ENCODE data around the gene TEX36. TPM values are rescaled to one million over a fixed set of nuclear protein-coding genes. Genes with fewer than 3 reads are reported as not detected.
"Not testable (repeated sequence)": the region's sequence is repeated elsewhere in the genome, so short reads cannot be mapped to it uniquely, and the experiment has no call there.

Gene TEX36
- total RNA-seq, 2 experiments from 2014 or later: not detected

DNA sequence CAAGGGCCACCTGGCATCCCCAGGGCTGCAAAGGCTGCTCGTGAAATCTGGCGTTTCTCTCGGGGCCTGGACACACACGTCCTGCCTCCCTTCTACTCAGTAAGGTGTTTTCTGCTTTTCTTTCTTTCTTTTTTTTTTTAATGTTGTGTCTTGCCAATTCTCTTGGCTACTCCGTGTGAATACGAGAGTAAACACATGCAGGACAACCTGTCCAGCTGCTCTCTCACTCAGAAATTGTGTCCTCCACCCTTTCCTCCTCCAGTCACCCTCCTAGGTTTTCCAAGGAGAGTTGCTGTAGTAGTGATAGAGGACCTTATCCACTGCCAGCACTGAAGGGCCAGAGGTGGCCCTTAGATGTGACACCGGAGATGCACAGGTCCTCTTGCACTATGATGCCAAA is 858 bp upstream of the TEX36 start:
- ChIA-PET POLR2A (no interaction called here), CTCF (no interaction called here)
- Mint-ChIP-seq H3K27me3 (peaks cover 2% of the 10 kb centered on the region), H3K36me3 (ENCODE audit: low read depth) (no peaks in the 10 kb centered on the region), H3K4me1 (no peaks in the 10 kb centered on the region), H3K9me3 (no peaks in the 10 kb centered on the region), H3K4me3 (no peak overlapping the region), H3K27ac (no peak overlapping the region)
- DNase-seq: no peak

DNA sequence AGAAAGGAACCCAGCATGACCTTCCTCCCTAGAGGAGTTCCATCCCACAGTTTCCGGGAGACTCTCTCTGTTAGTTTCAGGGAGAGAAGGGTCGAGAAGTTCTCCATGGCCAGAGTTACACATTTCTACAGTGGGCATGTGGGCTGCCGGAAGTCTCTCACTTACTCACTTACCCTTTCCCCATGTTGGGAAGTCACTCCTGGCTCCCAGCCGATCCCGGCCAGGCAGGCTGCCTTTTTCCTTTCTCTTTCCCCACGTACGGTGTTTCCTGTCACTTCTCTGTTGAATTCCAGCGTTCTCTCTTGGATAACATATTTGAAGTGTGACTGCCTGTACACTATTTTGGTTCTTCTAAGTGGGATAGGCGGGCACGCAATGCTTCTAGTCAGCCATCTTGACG is 3.5 kb downstream of the TEX36 start:
- H3K9me3 Mint-ChIP-seq: peaks cover 17% of the 10 kb centered on the region
- ChIA-PET CTCF (no interaction called here), POLR2A (no interaction called here)
- no peak for DNase-seq
- H3K36me3 Mint-ChIP-seq (ENCODE audit: low read depth): no peaks in the 10 kb centered on the region
- no peak overlapping the region for H3K27ac Mint-ChIP-seq
- H3K4me1 Mint-ChIP-seq: no peaks in the 10 kb centered on the region
- H3K27me3 Mint-ChIP-seq: peaks cover 2% of the 10 kb centered on the region
- no peak overlapping the region for H3K4me3 Mint-ChIP-seq

DNA sequence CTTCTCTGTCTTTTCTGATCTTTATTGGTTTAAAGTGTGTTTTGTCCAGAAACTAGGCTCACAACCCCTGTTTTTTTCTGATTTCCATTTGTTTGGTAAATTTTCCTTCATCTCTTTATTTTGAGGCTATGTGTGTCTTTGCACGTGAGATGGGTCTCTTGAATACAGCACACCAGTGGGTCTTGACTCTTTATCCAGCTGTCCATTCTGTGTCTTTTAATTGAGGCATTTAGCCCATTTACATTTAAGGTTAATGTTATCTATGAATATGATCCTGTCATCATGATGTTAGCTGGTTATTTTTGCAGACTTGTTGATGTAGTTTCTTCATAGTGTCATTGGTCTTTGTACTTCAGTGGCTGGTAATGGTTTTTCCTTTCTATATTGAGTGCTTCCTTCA is 10.1 kb downstream of the TEX36 start:
- peaks cover 23% of the 10 kb centered on the region for H3K9me3 Mint-ChIP-seq
- no peaks in the 10 kb centered on the region for H3K4me1 Mint-ChIP-seq
- no peak overlapping the region for H3K4me3 Mint-ChIP-seq
- no peak for DNase-seq
- POLR2A ChIA-PET: no interaction called here
- peaks cover 6% of the 10 kb centered on the region for H3K27me3 Mint-ChIP-seq
- no peak overlapping the region for H3K27ac Mint-ChIP-seq
- H3K36me3 Mint-ChIP-seq (ENCODE audit: low read depth): no peaks in the 10 kb centered on the region
- CTCF ChIA-PET: no interaction called here

DNA sequence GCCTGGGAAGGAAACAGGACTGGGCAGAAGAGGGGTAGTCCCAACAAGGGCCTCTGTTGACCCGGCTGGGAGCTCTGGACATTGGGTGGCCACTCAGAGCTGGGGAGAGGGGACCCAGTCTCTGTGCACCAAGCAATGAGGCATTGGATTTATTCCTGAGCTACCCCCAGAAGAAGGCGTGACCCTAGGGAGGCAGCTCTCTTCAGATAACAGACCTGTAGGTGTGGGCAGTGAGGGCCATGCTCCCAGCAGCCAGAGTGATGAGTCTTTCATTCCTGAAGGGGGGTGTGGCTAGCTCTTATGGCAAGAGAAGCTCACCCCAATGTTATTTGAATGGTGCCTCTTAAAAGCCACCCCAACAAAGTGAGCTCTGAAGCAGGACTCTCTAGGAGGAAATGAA is 20.4 kb downstream of the TEX36 start:
- Mint-ChIP-seq H3K4me1 (no peaks in the 10 kb centered on the region), H3K27me3 (peaks cover 6% of the 10 kb centered on the region), H3K9me3 (no peaks in the 10 kb centered on the region), H3K4me3 (no peak overlapping the region), H3K27ac (no peak overlapping the region), H3K36me3 (ENCODE audit: low read depth) (no peaks in the 10 kb centered on the region)
- POLR2A ChIA-PET: no interaction called here
- CTCF ChIA-PET: interaction anchor here (0.6 kb wide), 1 partner anchor 24 kb away, joined by 3 read pairs; no protein-coding TSS in a partner anchor
- no peak for DNase-seq

DNA sequence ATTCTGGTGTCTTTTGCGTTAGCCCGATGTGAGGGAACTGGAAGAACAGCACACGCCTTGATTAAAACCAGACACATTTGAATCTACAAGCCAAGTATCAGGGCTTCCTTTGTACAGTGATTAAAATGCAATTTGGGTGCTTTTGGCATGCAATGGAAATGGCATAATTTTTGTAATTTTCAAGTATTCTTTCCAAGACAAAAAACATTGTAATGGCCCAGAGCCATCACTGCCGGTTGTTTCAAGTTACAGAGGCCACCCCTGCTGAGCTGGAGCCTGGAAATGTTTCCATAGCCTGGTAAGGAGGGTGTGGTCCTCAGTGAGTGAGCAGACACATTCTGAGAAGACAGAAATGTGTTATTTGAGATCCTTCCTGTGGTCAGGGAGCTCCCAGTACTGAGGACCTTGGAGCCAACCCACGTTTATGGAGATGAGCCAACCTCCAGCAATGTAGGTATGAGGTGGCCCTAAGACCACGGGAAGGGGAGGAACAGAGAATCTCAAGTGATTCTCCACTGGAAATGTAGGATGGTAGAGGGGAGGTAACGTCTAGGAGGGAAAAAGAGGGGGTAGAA is 20.9 kb downstream of the TEX36 start:
- CTCF ChIA-PET: interaction anchor here (0.6 kb wide), 1 partner anchor 25 kb away, joined by 3 read pairs; no protein-coding TSS in a partner anchor
- Mint-ChIP-seq H3K4me1 (no peaks in the 10 kb centered on the region), H3K9me3 (no peaks in the 10 kb centered on the region), H3K36me3 (ENCODE audit: low read depth) (no peaks in the 10 kb centered on the region), H3K27ac (no peak overlapping the region), H3K4me3 (no peak overlapping the region), H3K27me3 (peaks cover 6% of the 10 kb centered on the region)
- no peak for DNase-seq
- POLR2A ChIA-PET: no interaction called here

DNA sequence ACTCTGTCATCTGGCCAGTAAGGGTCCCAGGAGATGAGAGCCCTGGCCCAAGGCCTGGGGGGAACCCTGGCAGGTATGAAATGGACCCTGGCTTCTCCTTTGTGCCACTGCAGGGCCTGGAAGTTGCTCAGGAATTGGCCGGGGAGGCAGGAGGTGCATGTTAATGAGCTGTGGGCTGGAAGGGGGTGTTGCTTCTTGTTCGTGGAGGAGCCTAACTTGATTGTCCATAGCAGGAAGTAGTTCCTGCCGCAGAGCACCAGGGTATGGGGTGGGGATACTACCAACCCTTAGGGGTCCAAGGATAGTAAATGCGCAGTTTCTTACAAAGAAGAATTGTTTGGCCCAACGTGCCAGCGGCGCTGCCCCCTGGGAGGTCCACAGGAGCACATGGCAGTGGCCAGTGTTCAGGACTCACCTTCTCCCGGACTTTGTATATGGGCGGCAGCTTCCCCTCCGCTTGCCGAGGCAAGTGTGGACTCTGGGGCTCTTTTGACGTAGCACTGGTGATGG is 21.5 kb downstream of the TEX36 start:
- CTCF ChIA-PET: no interaction called here
- Mint-ChIP-seq H3K4me3 (no peak overlapping the region), H3K27me3 (peaks cover 6% of the 10 kb centered on the region), H3K36me3 (ENCODE audit: low read depth) (no peaks in the 10 kb centered on the region), H3K9me3 (no peaks in the 10 kb centered on the region), H3K27ac (no peak overlapping the region), H3K4me1 (no peaks in the 10 kb centered on the region)
- POLR2A ChIA-PET: no interaction called here
- DNase-seq: no peak

DNA sequence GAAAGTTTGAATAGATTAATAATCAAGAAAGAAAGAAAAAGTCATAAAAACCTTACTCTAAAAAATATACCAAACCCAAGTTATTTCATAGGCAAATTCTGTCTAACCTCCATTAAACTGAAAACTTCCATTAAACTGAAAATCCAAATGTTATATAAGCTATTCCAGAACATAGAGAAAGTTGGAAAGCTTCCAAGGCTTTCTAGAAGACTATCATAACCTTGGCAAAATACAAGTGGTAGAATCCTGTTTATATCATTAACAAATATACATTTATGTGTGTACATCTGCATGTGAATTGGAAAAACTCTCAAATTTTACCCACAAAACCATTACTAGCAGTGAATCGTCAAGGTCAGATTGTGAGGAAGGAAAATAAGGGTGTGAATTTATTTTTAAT is 23.9 kb downstream of the TEX36 start:
- Mint-ChIP-seq H3K27me3 (peaks cover 3% of the 10 kb centered on the region), H3K4me3 (no peak overlapping the region), H3K27ac (no peak overlapping the region), H3K4me1 (no peaks in the 10 kb centered on the region), H3K9me3 (no peaks in the 10 kb centered on the region), H3K36me3 (ENCODE audit: low read depth) (no peaks in the 10 kb centered on the region)
- DNase-seq: no peak
- CTCF ChIA-PET: no interaction called here
- POLR2A ChIA-PET: no interaction called here

DNA sequence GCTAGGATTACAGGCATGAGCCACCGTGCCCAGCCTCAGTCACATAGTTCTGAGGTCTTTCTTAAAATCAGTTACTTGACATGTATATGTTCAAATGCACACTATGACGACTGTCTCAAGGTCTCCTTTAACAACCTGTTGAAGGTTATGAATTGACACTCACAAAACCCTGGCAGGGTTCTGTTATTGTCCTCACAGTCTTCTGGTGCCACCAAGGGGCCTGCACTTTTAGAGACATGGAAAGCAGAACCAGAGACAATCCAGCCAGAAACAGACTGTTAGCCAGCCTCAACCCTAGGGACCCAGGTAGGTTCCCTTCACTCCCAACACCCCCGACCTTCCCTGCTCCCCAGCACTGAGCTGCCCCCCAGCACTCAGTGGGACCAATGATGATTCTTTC is 26.4 kb downstream of the TEX36 start:
- H3K4me1 Mint-ChIP-seq: no peaks in the 10 kb centered on the region
- no peak for DNase-seq
- H3K4me3 Mint-ChIP-seq: no peak overlapping the region
- no peaks in the 10 kb centered on the region for H3K9me3 Mint-ChIP-seq
- H3K36me3 Mint-ChIP-seq (ENCODE audit: low read depth): no peaks in the 10 kb centered on the region
- no peak overlapping the region for H3K27ac Mint-ChIP-seq
- POLR2A ChIA-PET: no interaction called here
- peaks cover 3% of the 10 kb centered on the region for H3K27me3 Mint-ChIP-seq
- CTCF ChIA-PET: no interaction called here

DNA sequence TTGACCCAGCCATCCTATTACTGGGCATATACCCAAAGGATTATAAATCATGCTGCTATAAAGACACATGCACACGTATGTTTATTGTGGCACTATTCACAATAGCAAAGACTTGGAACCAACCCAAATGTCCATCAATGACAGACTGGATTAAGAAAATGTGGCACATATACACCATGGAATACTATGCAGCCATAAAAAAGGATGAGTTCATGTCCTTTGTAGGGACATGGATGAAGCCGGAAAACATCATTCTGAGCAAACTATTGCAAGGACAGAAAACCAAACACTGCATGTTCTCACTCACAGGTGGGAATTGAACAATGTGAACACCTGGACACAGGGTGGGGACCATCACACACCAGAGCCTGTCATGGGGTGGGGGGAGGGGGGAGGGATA is 29.9 kb downstream of the TEX36 start:
- H3K36me3 Mint-ChIP-seq (ENCODE audit: low read depth); H3K4me1 Mint-ChIP-seq; CTCF ChIA-PET; DNase-seq; H3K4me3 Mint-ChIP-seq; POLR2A ChIA-PET; H3K9me3 Mint-ChIP-seq; H3K27me3 Mint-ChIP-seq; H3K27ac Mint-ChIP-seq: not testable (repeated sequence)

DNA sequence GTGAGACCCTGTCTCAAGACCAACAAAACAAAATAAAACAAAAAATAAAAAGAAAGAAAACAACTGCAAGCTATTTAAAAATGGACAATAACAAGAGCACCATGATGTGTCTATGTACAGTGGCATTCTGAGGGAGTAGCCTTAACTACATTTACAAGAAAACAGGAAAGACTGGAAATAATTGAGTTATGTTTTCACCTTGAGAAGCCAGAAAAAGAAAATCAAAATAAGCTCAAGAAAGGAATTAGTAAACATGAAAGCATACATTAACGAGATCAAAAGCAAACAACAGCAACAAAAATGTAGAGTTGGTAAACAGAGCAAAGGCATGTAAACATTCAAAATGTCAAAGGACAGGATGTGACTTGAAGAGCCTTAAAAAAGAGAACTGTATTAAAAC is 36.7 kb downstream of the TEX36 start:
- H3K4me3 Mint-ChIP-seq: no peak overlapping the region
- no peaks in the 10 kb centered on the region for H3K36me3 Mint-ChIP-seq (ENCODE audit: low read depth)
- no peaks in the 10 kb centered on the region for H3K27me3 Mint-ChIP-seq
- DNase-seq: no peak
- POLR2A ChIA-PET: no interaction called here
- H3K4me1 Mint-ChIP-seq: no peaks in the 10 kb centered on the region
- H3K27ac Mint-ChIP-seq: no peak overlapping the region
- CTCF ChIA-PET: no interaction called here
- peaks cover 4% of the 10 kb centered on the region for H3K9me3 Mint-ChIP-seq

DNA sequence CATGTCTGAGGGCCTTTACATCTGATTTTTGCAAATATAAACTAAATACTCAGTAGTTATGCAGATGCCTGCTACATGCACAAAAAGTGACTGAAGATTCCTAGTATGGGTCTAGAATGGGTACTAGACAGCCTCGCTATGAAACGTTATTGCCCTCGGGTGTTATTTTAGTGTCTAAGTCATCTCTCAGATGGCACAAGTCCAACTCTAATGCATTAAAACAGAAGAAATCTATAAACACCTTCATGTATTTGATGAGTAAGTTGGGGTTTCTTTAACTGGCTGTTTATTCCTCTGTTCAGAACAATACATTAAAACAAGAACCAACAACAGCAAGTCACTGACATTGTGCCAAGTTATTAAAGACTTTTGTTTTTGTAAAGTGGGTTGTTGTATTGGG is 41.6 kb downstream of the TEX36 start:
- Mint-ChIP-seq H3K27ac (no peak overlapping the region), H3K4me1 (no peaks in the 10 kb centered on the region)

DNA sequence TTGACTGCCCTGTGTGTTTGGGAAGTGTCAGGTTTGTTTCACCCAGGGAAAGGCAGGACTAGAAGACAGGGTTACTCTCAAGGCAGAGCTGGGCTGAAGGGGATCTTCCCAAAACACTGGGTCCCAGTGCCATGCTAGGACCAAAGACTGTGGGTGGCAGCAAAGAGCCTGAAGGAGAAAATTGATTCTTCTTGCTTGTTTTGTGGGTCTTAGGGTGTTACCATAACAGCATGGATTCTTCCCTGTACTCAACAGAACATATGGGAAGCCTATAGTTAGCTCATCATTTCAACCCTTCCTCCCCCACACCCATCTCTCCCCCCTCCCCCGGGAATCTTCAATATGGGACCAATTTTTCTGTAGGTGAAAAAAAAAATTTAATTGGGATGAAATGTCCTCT is 42.3 kb downstream of the TEX36 start:
- ChIA-PET POLR2A (no interaction called here), CTCF (no interaction called here)
- Mint-ChIP-seq H3K4me3 (no peak overlapping the region), H3K4me1 (no peaks in the 10 kb centered on the region), H3K27me3 (no peaks in the 10 kb centered on the region), H3K9me3 (no peaks in the 10 kb centered on the region), H3K36me3 (ENCODE audit: low read depth) (no peaks in the 10 kb centered on the region), H3K27ac (no peak overlapping the region)
- no peak for DNase-seq

More for the DNA sequence above, 41.6 kb downstream of the TEX36 start:
- DNase-seq: no peak
- Mint-ChIP-seq H3K4me3 (no peak overlapping the region), H3K36me3 (ENCODE audit: low read depth) (no peaks in the 10 kb centered on the region), H3K27me3 (no peaks in the 10 kb centered on the region), H3K9me3 (no peaks in the 10 kb centered on the region)
- CTCF ChIA-PET: no interaction called here
- POLR2A ChIA-PET: no interaction called here

DNA sequence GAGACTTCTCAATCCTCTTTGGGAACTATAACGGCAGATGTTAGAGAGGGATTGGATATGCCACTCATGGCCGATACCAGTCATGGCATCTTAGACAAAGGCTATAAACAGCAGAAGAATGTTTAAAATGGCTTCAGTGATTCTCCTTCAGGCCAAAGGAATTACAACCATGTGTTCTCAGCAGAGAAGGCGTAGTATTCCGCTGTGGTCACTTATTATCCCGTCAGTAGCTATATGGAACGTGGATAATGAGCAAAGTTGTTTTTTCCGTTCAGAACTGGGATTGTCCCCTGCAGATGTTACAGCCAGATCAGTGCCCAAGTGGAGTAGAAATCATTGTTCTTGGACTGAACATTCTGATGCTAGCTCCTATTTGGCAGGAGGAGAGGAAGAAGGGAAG is 43.1 kb downstream of the TEX36 start:
- no peak for DNase-seq
- Mint-ChIP-seq H3K4me1 (no peaks in the 10 kb centered on the region), H3K9me3 (no peaks in the 10 kb centered on the region), H3K4me3 (no peak overlapping the region), H3K36me3 (ENCODE audit: low read depth) (no peaks in the 10 kb centered on the region), H3K27ac (no peak overlapping the region), H3K27me3 (no peaks in the 10 kb centered on the region)
- POLR2A ChIA-PET: no interaction called here
- CTCF ChIA-PET: no interaction called here

DNA sequence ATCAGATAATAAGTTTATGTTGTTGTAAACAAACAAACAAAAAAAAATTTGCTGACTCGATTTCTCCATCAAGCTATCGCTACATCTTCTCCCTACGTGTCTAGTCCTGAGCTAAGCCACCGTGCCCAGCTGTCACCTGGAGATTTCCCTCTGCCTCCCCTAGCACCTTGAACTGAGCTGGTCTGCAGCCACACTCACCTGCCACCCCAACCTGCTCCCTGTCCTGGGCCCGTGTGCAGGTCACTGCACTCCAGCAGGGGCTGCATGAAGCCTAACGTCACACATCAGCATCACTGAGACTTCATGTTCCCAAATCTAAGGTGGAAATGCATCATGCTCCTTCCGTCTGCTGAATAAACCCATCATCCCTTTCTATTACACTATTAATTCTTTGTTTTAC is 44.4 kb downstream of the TEX36 start:
- Mint-ChIP-seq H3K27ac (no peak overlapping the region), H3K4me1 (no peaks in the 10 kb centered on the region), H3K36me3 (ENCODE audit: low read depth) (no peaks in the 10 kb centered on the region), H3K9me3 (no peaks in the 10 kb centered on the region), H3K4me3 (no peak overlapping the region), H3K27me3 (no peaks in the 10 kb centered on the region)
- DNase-seq: no peak
- CTCF ChIA-PET: no interaction called here
- POLR2A ChIA-PET: no interaction called here
